ENCODE data around the gene PEX3.

DNA sequence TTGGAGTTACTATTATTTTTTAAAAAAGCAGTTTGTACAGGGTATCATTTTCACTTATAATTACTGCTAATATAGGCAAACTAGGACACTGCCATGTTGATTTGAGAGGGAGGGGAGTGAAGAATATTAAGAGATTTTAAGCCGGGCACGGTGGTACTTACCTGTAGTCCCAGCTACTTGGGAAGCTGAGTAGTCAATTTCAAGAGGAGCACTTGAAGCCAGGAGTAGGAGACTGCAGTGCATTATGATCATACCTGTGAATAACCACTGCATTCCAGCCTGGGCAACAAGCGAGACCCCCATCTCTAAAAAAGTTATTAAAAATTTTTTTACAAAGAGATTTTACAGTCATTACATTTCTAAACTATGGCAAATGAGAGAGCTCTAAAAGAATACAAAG, 35.8 kb upstream of the PEX3 start:
- no peak for TF ChIP-seq EZH2phosphoT487 (IDR thresholded peaks at IDR 0.05; ENCODE audit: borderline replicate concordance, low read length)
- TF ChIP-seq, protein P1, sequence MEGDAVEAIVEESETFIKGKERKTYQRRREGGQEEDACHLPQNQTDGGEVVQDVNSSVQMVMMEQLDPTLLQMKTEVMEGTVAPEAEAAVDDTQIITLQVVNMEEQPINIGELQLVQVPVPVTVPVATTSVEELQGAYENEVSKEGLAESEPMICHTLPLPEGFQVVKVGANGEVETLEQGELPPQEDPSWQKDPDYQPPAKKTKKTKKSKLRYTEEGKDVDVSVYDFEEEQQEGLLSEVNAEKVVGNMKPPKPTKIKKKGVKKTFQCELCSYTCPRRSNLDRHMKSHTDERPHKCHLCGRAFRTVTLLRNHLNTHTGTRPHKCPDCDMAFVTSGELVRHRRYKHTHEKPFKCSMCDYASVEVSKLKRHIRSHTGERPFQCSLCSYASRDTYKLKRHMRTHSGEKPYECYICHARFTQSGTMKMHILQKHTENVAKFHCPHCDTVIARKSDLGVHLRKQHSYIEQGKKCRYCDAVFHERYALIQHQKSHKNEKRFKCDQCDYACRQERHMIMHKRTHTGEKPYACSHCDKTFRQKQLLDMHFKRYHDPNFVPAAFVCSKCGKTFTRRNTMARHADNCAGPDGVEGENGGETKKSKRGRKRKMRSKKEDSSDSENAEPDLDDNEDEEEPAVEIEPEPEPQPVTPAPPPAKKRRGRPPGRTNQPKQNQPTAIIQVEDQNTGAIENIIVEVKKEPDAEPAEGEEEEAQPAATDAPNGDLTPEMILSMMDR (conservative IDR thresholded peaks at IDR 0.05; ENCODE audit: low read depth, low read length) = no peak
